Neural cell (in vitro differentiated cells): Measurements from ENCODE around the gene CLIP1. TPM values are rescaled to one million over a fixed set of nuclear protein-coding genes. Genes with fewer than 3 reads are reported as not detected.
A peak's percentile ranks its signal among the peaks of the same experiment; 100 is the strongest.

Experiments used
- H2AFZ ChIP-seq: fragments of 200-600, 300-800 bp; sonication (generic), shearing (Covaris generic); 2 replicates; pipeline ENCODE4 v1.6.0; 2014; ENCODE audit warnings: low read depth, mild to moderate bottlenecking, antibody characterized with exemption, low read length, moderate library complexity
- H3F3A ChIP-seq: fragments of 200-600 bp; shearing (Covaris generic); 2 replicates; pipeline ENCODE4 v1.6.1; 2016; ENCODE audit warnings: mild to moderate bottlenecking, moderate library complexity, mixed read lengths, antibody characterized with exemption, low read length; ENCODE audit not compliant: insufficient read depth, poor library complexity, severe bottlenecking
- H3K27ac ChIP-seq: fragments of 200-600, 300-800 bp; sonication (generic), shearing (Covaris generic); 2 replicates; pipeline ENCODE4 v1.5.1; 2014; ENCODE audit warnings: mild to moderate bottlenecking, low read length, moderate library complexity
- H3K27me3 ChIP-seq: fragments of 300-800, 200-600 bp; sonication (generic), shearing (Covaris generic); 2 replicates; pipeline ENCODE4 v1.6.0; 2014; ENCODE audit warnings: mild to moderate bottlenecking, low read depth, low read length, moderate library complexity; ENCODE audit not compliant: insufficient read depth
- H3K36me3 ChIP-seq: fragments of 300-800, 200-600 bp; sonication (generic), shearing (Covaris generic); 2 replicates; pipeline ENCODE4 v1.5.1; 2014; ENCODE audit warnings: mild to moderate bottlenecking, antibody characterized with exemption, low read length, moderate library complexity; ENCODE audit not compliant: insufficient read depth
- H3K4me2 ChIP-seq: fragments of 300-800, 200-600 bp; sonication (generic), shearing (Covaris generic); 2 replicates; pipeline ENCODE4 v1.6.0; 2014; ENCODE audit warnings: mild to moderate bottlenecking, low read length
- H3K4me3 ChIP-seq: fragments of 300-800, 200-600 bp; sonication (generic), shearing (Covaris generic); 2 replicates; pipeline ENCODE4 v1.5.1; 2014; ENCODE audit warnings: mild to moderate bottlenecking, low read length, moderate library complexity
- H3K79me2 ChIP-seq: fragments of 200-600 bp; shearing (Covaris generic); replicated peaks from 2 replicates; pipeline ENCODE4 v1.6.0; 2014; ENCODE audit warnings: mild to moderate bottlenecking, low read length, moderate library complexity; ENCODE audit not compliant: insufficient read depth
- H3K9ac ChIP-seq: fragments of 300-800, 200-600 bp; sonication (generic), shearing (Covaris generic); 2 replicates; pipeline ENCODE4 v1.6.1; 2016; ENCODE audit warnings: mild to moderate bottlenecking, low read length, mixed read lengths
- H3K9me2 ChIP-seq: fragments of 200-600 bp; shearing (Covaris generic); 2 replicates; pipeline ENCODE4 v1.6.1; 2016; ENCODE audit warnings: mild to moderate bottlenecking, low read length, mixed read lengths; ENCODE audit not compliant: insufficient read depth
- H3K9me3 ChIP-seq: fragments of 200-600, 300-800 bp; sonication (generic), shearing (Covaris generic); 2 replicates; pipeline ENCODE4 v1.6.1; 2016; ENCODE audit warnings: mild to moderate bottlenecking, mixed run types, low read length, moderate library complexity, mixed read lengths
- H4K20me1 ChIP-seq: fragments of 200-600 bp; shearing (Covaris generic); 2 replicates; pipeline ENCODE4 v1.6.1; 2016; ENCODE audit warnings: mild to moderate bottlenecking, mixed run types; ENCODE audit not compliant: insufficient read depth
- EP300 ChIP-seq: fragments of 450-650 bp; conservative IDR thresholded peaks from 2 replicates; pipeline ENCODE4 v1.6.1; 2014; ENCODE audit warnings: antibody characterized with exemption, mild to moderate bottlenecking, moderate library complexity; ENCODE audit not compliant: poor library complexity, severe bottlenecking
- EZH2 ChIP-seq: fragments of 200-600, 300-800 bp; shearing (Covaris generic), sonication (generic); IDR thresholded peaks from 2 replicates; pipeline ENCODE4 v1.6.1; 2014; ENCODE audit warnings: antibody characterized with exemption, low read length, borderline replicate concordance, mild to moderate bottlenecking; ENCODE audit not compliant: insufficient read depth, poor library complexity, severe bottlenecking
- MXI1 ChIP-seq: fragments of 450-650 bp; conservative IDR thresholded peaks from 2 replicates; pipeline ENCODE4 v1.6.1; 2014; ENCODE audit warnings: antibody characterized with exemption, mild to moderate bottlenecking; ENCODE audit not compliant: poor library complexity, severe bottlenecking
- POLR2AphosphoS5 ChIP-seq: IDR thresholded peaks from 2 replicates; pipeline ENCODE4 v1.6.1; 2012
- RAD21 ChIP-seq: fragments of 450-650 bp; conservative IDR thresholded peaks from 2 replicates; pipeline ENCODE4 v1.6.1; 2014; ENCODE audit warnings: antibody characterized with exemption, mild to moderate bottlenecking, moderate library complexity
- SMC3 ChIP-seq: fragments of 450-650 bp; conservative IDR thresholded peaks from 2 replicates; pipeline ENCODE4 v1.6.1; 2014; ENCODE audit warnings: antibody characterized with exemption, mild to moderate bottlenecking, moderate library complexity; ENCODE audit not compliant: poor library complexity
- TAF1 ChIP-seq: IDR thresholded peaks from 2 replicates; pipeline ENCODE4 v1.6.1; 2012; ENCODE audit warnings: low read depth
- polyA plus RNA-seq: library from polyadenylated mRNA; depleted of rRNA; stranded (reverse); fragments of >200 nt; gene quantifications from 2 replicates; pipeline ENCODE4 v1.2.3, GENCODE V29; 2014
- TF ChIP-seq, protein P1 (sequence below): fragments of 450-650 bp; IDR thresholded peaks from 2 replicates; pipeline ENCODE4 v1.5.1; 2014; ENCODE audit warnings: antibody characterized with exemption, mild to moderate bottlenecking, moderate library complexity; ENCODE audit not compliant: poor library complexity, severe bottlenecking
- TF ChIP-seq, protein P2 (sequence below): IDR thresholded peaks from 2 replicates; pipeline ENCODE4 v1.6.1; 2012; ENCODE audit warnings: borderline replicate concordance

Gene CLIP1
- polyA plus RNA-seq, 1 donor from 2014 or later: 67.4 TPM

DNA sequence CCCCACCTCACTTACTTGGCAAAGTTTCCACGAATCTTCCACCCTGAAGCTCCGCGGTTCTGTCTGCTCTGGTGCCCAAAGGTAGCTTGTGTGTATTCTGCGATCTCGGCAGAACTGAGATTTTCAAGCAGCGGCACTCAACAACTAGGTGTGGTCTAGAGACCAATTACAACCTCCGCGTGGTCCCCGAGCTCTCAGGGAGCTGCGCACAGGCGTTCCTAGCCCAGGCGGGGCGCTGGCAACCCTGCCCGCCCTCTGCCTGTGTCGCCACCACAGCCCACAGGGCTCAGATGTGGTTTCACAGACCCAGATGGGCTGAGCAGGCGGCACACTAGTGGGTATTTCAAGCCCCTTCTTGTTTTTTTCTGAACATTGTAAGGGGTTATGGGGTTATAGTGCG lies 195.1 kb downstream of the CLIP1 start:
- H3K9me2 ChIP-seq: no peaks in the 10 kb centered on the region
- H3K27me3 ChIP-seq: no peaks in the 10 kb centered on the region
- no peak for TF ChIP-seq MXI1
- TF ChIP-seq POLR2AphosphoS5: no peak
- TF ChIP-seq, protein P1, sequence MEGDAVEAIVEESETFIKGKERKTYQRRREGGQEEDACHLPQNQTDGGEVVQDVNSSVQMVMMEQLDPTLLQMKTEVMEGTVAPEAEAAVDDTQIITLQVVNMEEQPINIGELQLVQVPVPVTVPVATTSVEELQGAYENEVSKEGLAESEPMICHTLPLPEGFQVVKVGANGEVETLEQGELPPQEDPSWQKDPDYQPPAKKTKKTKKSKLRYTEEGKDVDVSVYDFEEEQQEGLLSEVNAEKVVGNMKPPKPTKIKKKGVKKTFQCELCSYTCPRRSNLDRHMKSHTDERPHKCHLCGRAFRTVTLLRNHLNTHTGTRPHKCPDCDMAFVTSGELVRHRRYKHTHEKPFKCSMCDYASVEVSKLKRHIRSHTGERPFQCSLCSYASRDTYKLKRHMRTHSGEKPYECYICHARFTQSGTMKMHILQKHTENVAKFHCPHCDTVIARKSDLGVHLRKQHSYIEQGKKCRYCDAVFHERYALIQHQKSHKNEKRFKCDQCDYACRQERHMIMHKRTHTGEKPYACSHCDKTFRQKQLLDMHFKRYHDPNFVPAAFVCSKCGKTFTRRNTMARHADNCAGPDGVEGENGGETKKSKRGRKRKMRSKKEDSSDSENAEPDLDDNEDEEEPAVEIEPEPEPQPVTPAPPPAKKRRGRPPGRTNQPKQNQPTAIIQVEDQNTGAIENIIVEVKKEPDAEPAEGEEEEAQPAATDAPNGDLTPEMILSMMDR: no peak
- no peak for TF ChIP-seq SMC3
- H3K4me2 ChIP-seq: no peak overlapping the region
- no peaks in the 10 kb centered on the region for H3K9me3 ChIP-seq
- H2AFZ ChIP-seq: no peak overlapping the region
- no peaks in the 10 kb centered on the region for H3K36me3 ChIP-seq
- no peaks in the 10 kb centered on the region for H4K20me1 ChIP-seq
- H3K27ac ChIP-seq: no peak overlapping the region
- H3F3A ChIP-seq: no peaks in the 10 kb centered on the region
- H3K4me3 ChIP-seq: peak overlapping the region; percentile 83
- peaks cover 18% of the 10 kb centered on the region for H3K79me2 ChIP-seq
- H3K9ac ChIP-seq: no peak overlapping the region

DNA sequence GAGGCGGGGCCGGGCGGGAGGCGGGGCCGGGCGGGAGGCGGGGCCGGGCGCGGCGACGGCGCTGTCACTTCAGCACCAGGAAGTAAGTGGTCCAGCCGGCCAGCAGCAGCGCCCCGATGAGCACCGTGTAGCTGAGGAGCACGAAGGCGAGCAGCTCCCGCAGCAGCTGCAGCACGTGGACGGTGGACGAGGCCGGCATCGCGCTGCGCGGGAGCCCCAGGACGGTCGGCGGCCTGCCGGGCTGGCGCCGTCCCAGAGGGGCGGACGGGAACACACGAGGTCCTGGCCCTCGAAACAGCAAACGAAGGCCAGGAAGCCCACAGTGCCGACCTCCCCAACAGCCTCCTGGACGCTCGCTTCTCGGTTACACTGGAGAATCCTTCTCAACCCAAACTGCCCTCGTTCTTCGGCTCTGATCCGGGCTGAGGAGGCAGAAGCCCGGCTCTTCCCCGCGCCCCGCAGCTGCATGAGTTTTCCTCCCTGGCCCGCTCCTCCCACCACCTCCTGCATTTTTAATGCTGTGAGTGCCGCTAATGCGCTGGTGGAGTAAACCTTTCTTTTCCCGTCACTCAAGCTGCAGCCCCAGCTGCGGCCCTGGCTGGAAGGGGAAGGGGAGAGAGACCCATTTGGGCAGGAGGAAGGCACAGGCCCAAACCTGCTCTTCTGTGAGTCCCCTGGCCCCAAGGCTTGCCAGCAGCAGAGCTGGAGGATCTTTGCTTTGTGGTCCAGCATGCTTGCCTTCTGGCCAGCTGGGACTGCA lies 195.9 kb downstream of the CLIP1 start:
- Histone ChIP-seq H2AFZ (peak overlapping the region; percentile 51), H3K36me3 (no peaks in the 10 kb centered on the region), H3K9me2 (no peaks in the 10 kb centered on the region), H3K4me3 (peak overlapping the region; percentile 83), H3K9me3 (no peaks in the 10 kb centered on the region), H3F3A (no peaks in the 10 kb centered on the region), H4K20me1 (no peaks in the 10 kb centered on the region), H3K27me3 (no peaks in the 10 kb centered on the region), H3K4me2 (peak overlapping the region; percentile 86), H3K9ac (peak overlapping the region; percentile 67), H3K27ac (peak overlapping the region; percentile 68), H3K79me2 (peaks cover 22% of the 10 kb centered on the region)
- TF ChIP-seq POLR2AphosphoS5 (no peak), EP300 (no peak), EZH2 (no peak), MXI1 (peak; percentile 93), TAF1 (no peak), RAD21 (peak; percentile 18), SMC3 (peak; percentile 48)
- TF ChIP-seq, protein P1: no peak
- TF ChIP-seq, protein P2, sequence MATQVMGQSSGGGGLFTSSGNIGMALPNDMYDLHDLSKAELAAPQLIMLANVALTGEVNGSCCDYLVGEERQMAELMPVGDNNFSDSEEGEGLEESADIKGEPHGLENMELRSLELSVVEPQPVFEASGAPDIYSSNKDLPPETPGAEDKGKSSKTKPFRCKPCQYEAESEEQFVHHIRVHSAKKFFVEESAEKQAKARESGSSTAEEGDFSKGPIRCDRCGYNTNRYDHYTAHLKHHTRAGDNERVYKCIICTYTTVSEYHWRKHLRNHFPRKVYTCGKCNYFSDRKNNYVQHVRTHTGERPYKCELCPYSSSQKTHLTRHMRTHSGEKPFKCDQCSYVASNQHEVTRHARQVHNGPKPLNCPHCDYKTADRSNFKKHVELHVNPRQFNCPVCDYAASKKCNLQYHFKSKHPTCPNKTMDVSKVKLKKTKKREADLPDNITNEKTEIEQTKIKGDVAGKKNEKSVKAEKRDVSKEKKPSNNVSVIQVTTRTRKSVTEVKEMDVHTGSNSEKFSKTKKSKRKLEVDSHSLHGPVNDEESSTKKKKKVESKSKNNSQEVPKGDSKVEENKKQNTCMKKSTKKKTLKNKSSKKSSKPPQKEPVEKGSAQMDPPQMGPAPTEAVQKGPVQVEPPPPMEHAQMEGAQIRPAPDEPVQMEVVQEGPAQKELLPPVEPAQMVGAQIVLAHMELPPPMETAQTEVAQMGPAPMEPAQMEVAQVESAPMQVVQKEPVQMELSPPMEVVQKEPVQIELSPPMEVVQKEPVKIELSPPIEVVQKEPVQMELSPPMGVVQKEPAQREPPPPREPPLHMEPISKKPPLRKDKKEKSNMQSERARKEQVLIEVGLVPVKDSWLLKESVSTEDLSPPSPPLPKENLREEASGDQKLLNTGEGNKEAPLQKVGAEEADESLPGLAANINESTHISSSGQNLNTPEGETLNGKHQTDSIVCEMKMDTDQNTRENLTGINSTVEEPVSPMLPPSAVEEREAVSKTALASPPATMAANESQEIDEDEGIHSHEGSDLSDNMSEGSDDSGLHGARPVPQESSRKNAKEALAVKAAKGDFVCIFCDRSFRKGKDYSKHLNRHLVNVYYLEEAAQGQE: no peak
